ENCODE measurements around the gene GTF3C4. TPM values are rescaled to one million over a fixed set of nuclear protein-coding genes. Genes with fewer than 3 reads are reported as not detected.

GTF3C4 gene
- polyA plus RNA-seq, 6 donors from 2014 or later = 3.3 to 4.6 (median 3.9) TPM

GRCh38 chr9:132731230-132731629 is 61.0 kb downstream of the GTF3C4 start:
- no peak overlapping the region for H3K27ac Mint-ChIP-seq
- H3K27me3 Mint-ChIP-seq = peaks cover 15 to 60% (median 31%) of the 10 kb centered on the region in 3 donors
- DNase-seq = no peak

GRCh38 chr9:132732326-132733259 is 62.3 kb downstream of the GTF3C4 start:
- Mint-ChIP-seq H3K4me3 (no peak overlapping the region), H3K36me3 (no peaks in the 10 kb centered on the region), H3K27ac (no peak overlapping the region), H3K27me3 (peaks cover 12 to 51% (median 26%) of the 10 kb centered on the region in 3 donors), H3K4me1 (no peaks in the 10 kb centered on the region), H3K9me3 (no peaks in the 10 kb centered on the region)
- DNase-seq = no peak
- no peak for ATAC-seq (ENCODE audit: low read depth in 2 of 2)

More at GRCh38 chr9:132731230-132731629, 61.0 kb downstream of the GTF3C4 start:
- Mint-ChIP-seq H3K4me3 (no peak overlapping the region), H3K9me3 (no peaks in the 10 kb centered on the region), H3K4me1 (no peaks in the 10 kb centered on the region), H3K36me3 (no peaks in the 10 kb centered on the region)
- ATAC-seq (ENCODE audit: low read depth in 2 of 2) = no peak

- Mint-ChIP-seq H3K36me3 (no peaks in the 10 kb centered on the region), H3K9me3 (no peaks in the 10 kb centered on the region), H3K27me3 (peaks cover 12 to 45% (median 21%) of the 10 kb centered on the region in 3 donors), H3K4me3 (no peak overlapping the region), H3K27ac (no peak overlapping the region), H3K4me1 (no peaks in the 10 kb centered on the region)
- no peak for ATAC-seq (ENCODE audit: low read depth in 2 of 2)
- DNase-seq = no peak
These were observed 63.1 kb downstream of the GTF3C4 start for GRCh38 chr9:132733260-132733815.

- DNase-seq (no peak), ATAC-seq (ENCODE audit: low read depth in 2 of 2) (no peak)
- Mint-ChIP-seq H3K4me1 (peaks cover 0 to 7% (median 2%) of the 10 kb centered on the region in 3 donors), H3K27ac (no peak overlapping the region), H3K36me3 (no peaks in the 10 kb centered on the region), H3K4me3 (no peak overlapping the region), H3K9me3 (no peaks in the 10 kb centered on the region), H3K27me3 (peaks cover 29 to 41% (median 35%) of the 10 kb centered on the region in 3 donors)
These were observed 69.5 kb downstream of the GTF3C4 start for GRCh38 chr9:132739710-132740310.

GRCh38 chr9:132740526-132741309 is 70.5 kb downstream of the GTF3C4 start:
- Mint-ChIP-seq H3K36me3 (no peaks in the 10 kb centered on the region), H3K4me3 (no peak overlapping the region), H3K4me1 (peaks cover 0 to 12% (median 7%) of the 10 kb centered on the region in 3 donors), H3K27me3 (peaks cover 29 to 44% (median 44%) of the 10 kb centered on the region in 3 donors), H3K9me3 (no peaks in the 10 kb centered on the region), H3K27ac (no peak overlapping the region)
- ATAC-seq (ENCODE audit: low read depth in 2 of 2) (no peak), DNase-seq (no peak)

GRCh38 chr9:132742821-132743311 is 72.6 kb downstream of the GTF3C4 start:
- Mint-ChIP-seq H3K4me3 (no peak overlapping the region), H3K27me3 (peaks cover 36 to 53% (median 53%) of the 10 kb centered on the region in 3 donors), H3K27ac (no peak overlapping the region)

GRCh38 chr9:132743931-132744479 is 73.7 kb downstream of the GTF3C4 start:
- DNase-seq = no peak
- Mint-ChIP-seq H3K9me3 (no peaks in the 10 kb centered on the region), H3K4me3 (no peak overlapping the region), H3K27ac (no peak overlapping the region), H3K4me1 (peaks cover 0 to 12% (median 7%) of the 10 kb centered on the region in 3 donors), H3K27me3 (peaks cover 42 to 59% (median 55%) of the 10 kb centered on the region in 3 donors), H3K36me3 (no peaks in the 10 kb centered on the region)
- no peak for ATAC-seq (ENCODE audit: low read depth in 2 of 2)

More at GRCh38 chr9:132742821-132743311, 72.6 kb downstream of the GTF3C4 start:
- Mint-ChIP-seq H3K4me1 (peaks cover 0 to 12% (median 7%) of the 10 kb centered on the region in 3 donors), H3K9me3 (no peaks in the 10 kb centered on the region), H3K36me3 (no peaks in the 10 kb centered on the region)
- DNase-seq = no peak
- ATAC-seq (ENCODE audit: low read depth in 2 of 2) = no peak

Other genes with a start within 250 kb of the GTF3C4 start
- gene BARHL1, start 87.9 kb upstream of the GTF3C4 start, polyA plus RNA-seq (ENCODE audit: low read depth in 6 of 6) = not detected
- 1 to 10 TPM; 3.8 to 9.1 (median 7.3) TPM for gene DDX31, start 481 bp upstream of the GTF3C4 start, polyA plus RNA-seq (ENCODE audit: low read depth in 6 of 6)
- 1 to 10 TPM in 3 of 6 donors, under 1 TPM in 3; 0.70 to 4.7 (median 1.5) TPM for gene AK8, start 207.8 kb downstream of the GTF3C4 start, polyA plus RNA-seq (ENCODE audit: low read depth in 6 of 6)
- gene SPACA9, start 208.4 kb downstream of the GTF3C4 start, polyA plus RNA-seq (ENCODE audit: low read depth in 6 of 6) = 1 to 10 TPM; 1.9 to 5.8 (median 3.5) TPM

Measured in naive B cell (primary cell).